Heart right ventricle (tissue), 16 donors: ENCODE measurements around the gene C4orf33. TPM values are rescaled to one million over a fixed set of nuclear protein-coding genes. Genes with fewer than 3 reads are reported as not detected.
"Not testable (repeated sequence)": the region's sequence is repeated elsewhere in the genome, so short reads cannot be mapped to it uniquely, and the experiment has no call there.

Source experiments
- ATAC-seq, 8 donors: fragments of 200-7000 bp; cut with Tn5 transposase; one replicate each; pipeline ENCODE4 v1.9.1; 2020; ENCODE audit warnings: mild to moderate bottlenecking in 8 of 8, moderate library complexity in 8 of 8, moderate number of reproducible peaks in 1 of 8
- DNase-seq, 2 donors: peaks; one replicate each; pipeline ENCODE4 v3.0.0-alpha.2; 2020
- H3K27ac ChIP-seq, 10 donors: fragments of 200-600 bp; sonication (generic) in 2 of 10; one replicate each; pipeline versions ENCODE4 v1.5.0 to v1.8.0; 2020 to 2022; ENCODE audit warnings: mild to moderate bottlenecking in 3 of 10
- H3K27me3 ChIP-seq, 7 donors: fragments of 200-600 bp; one replicate each; pipeline ENCODE4 v1.8.0; 2021 to 2022; ENCODE audit warnings: mild to moderate bottlenecking in 2 of 7
- H3K36me3 ChIP-seq, 9 donors: fragments of 200-600 bp; sonication (generic) in 1 of 9; one replicate each; pipeline versions ENCODE4 v1.5.0 to v1.8.0; 2020 to 2022; ENCODE audit warnings: mild to moderate bottlenecking in 2 of 9
- H3K4me1 ChIP-seq, 9 donors: fragments of 200-600 bp; sonication (generic) in 1 of 9; one replicate each; pipeline versions ENCODE4 v1.5.0 to v1.8.0; 2020 to 2022; ENCODE audit warnings: mild to moderate bottlenecking in 4 of 9
- H3K4me3 ChIP-seq, 10 donors: fragments of 200-600 bp; sonication (generic) in 2 of 10; one replicate each; pipeline versions ENCODE4 v1.5.0 to v1.8.0; 2020 to 2022; ENCODE audit warnings: mild to moderate bottlenecking in 7 of 10, moderate library complexity in 2 of 10
- H3K9me3 ChIP-seq, 11 donors: fragments of 200-600 bp in 10 of 11; sonication (generic) in 2 of 11; one replicate each; pipeline versions ENCODE4 v1.5.0 to v1.8.0; 2013 to 2022; ENCODE audit warnings: mild to moderate bottlenecking in 2 of 11, control low read depth in 1 of 11, moderate library complexity in 1 of 11
- CTCF ChIP-seq, 9 donors: fragments of 200-600 bp; sonication (generic) in 2 of 9; IDR thresholded peaks; one replicate each; pipeline versions ENCODE4 v1.5.0 to v1.8.0; 2021 to 2022; ENCODE audit warnings: antibody characterized with exemption in 9 of 9, mild to moderate bottlenecking in 5 of 9, moderate library complexity in 1 of 9
- WGBS, 2 donors: extraction: QIAGEN DNeasy Blood & Tissue Kit; methylation state at CpG; one replicate each; pipeline ENCODE4 v1.1.7; 2013; ENCODE audit warnings: inconsistent platforms in 1 of 2; 5-methylcytosine and 5-hydroxymethylcytosine counted together
- intact Hi-C, 10 donors: fragments of 100-400 bp; cut with DNase I; formaldehyde crosslinking; loops; one replicate each; pipeline versions ENCODE4 v1.11.1 to v1.14.2; 2022
- polyA plus RNA-seq, 2 donors: library from polyadenylated mRNA; stranded (reverse); fragments of 200-250 nt; gene quantifications; one replicate each; pipeline ENCODE4 v1.2.3, GENCODE V29; 2013
- total RNA-seq, 10 donors: library from RNA; stranded (reverse); fragmentation: NEBNext Ultra II Directional in 3 of 10; extraction: Animal tissue kit (Norgen Biotek cat#: 25700) in 3 of 10; gene quantifications; one replicate each; pipeline versions ENCODE4 v1.2.1 to v1.2.4, GENCODE V29; 2021 to 2023
- donor health status: Arrhythmogenic right ventricular cardiomyopathy.
- donor health status: ischemic (EF 13 %, LVEDD 7.1; RV severe dilation, severe dysfunction).
- donor health status: healthy with polysubstance abuse.
- donor health status: DM: no; HTN: yes; CAD: no.
- donor health status: DM: no; HTN: no; CAD: no.
- donor health status: ischemic (EF 25% LVEDD 6.9; RV normal size, moderate dysfunction).
- donor health status: ischemic (EF 25% LVEDD 5.7; RV mildly dilated, moderate dysfunction).
- donor health status: healthy.
- donor health status: DM: yes; HTN: yes; CAD: no.
- donor health status: Ischemic cardiomyopathy.
- donor health status: ischemic (EF 35%, LVEDD 5.7; RV mildly dilated, moderate dysfunction).
- donor health status: nonischemic (EF 11% LVEDD 7.7; RV severe dilation, severe dysfunction).
- donor health status: DM: yes; HTN: yes; CAD: no.
- donor health status: PGD.
- donor health status: ischemic (EF 29% LVEDD 5.4; RV normal size, mild dysfunction).
- donor health status: nonischemic (EF 23%, LVEDD 6.1; RV moderate dilation, normal function).

The C4orf33 gene
- total and polyA plus RNA-seq, 12 donors, result 2.5 to 7.5 (median 4.7) TPM

- Histone ChIP-seq H3K4me3 (no peak overlapping the region), H3K9me3 (peaks cover 0 to 96% (median 26%) of the 10 kb centered on the region in 11 donors), H3K36me3 (peaks cover 0 to 38% (median 4%) of the 10 kb centered on the region in 9 donors), H3K4me1 (no peaks in the 10 kb centered on the region), H3K27ac (no peak overlapping the region), H3K27me3 (no peaks in the 10 kb centered on the region)
- ATAC-seq, result no peak
- DNase-seq, result no peak
- intact Hi-C loops, result no loop called here
- no peak for TF ChIP-seq CTCF (IDR thresholded peaks at IDR 0.05)
These were observed 31.2 kb upstream of the C4orf33 start for GRCh38 chr4:129064717-129065116.

GRCh38 chr4:129069537-129069936, 26.4 kb upstream of the C4orf33 start:
- ATAC-seq, DNase-seq, H3K4me3 ChIP-seq, intact Hi-C loops, H3K4me1 ChIP-seq, H3K27me3 ChIP-seq, H3K27ac ChIP-seq: not testable (repeated sequence)
- peaks cover 0 to 71% (median 0%) of the 10 kb centered on the region in 11 donors for H3K9me3 ChIP-seq
- 98% methylated on average over 2 of the region's 2 CpGs for WGBS, 2 donors
- H3K36me3 ChIP-seq, result peaks cover 0 to 15% (median 0%) of the 10 kb centered on the region in 9 donors

- Histone ChIP-seq H3K4me3 (no peak overlapping the region), H3K9me3 (peaks cover 0 to 17% (median 0%) of the 10 kb centered on the region in 11 donors), H3K27me3 (no peaks in the 10 kb centered on the region), H3K27ac (no peak overlapping the region), H3K4me1 (no peaks in the 10 kb centered on the region), H3K36me3 (peaks cover 0 to 61% (median 29%) of the 10 kb centered on the region in 9 donors)
- DNase-seq (no peak), ATAC-seq (no peak)
- no peak for TF ChIP-seq CTCF (IDR thresholded peaks at IDR 0.05)
- intact Hi-C loops, result no loop called here
These were observed 18.6 kb upstream of the C4orf33 start for GRCh38 chr4:129077326-129077725.

GRCh38 chr4:129080129-129080528, 15.8 kb upstream of the C4orf33 start:
- intact Hi-C loops, result no loop called here
- DNase-seq (no peak), ATAC-seq (no peak)
- Histone ChIP-seq H3K36me3 (peaks cover 0 to 49% (median 24%) of the 10 kb centered on the region in 9 donors), H3K9me3 (peaks cover 0 to 18% (median 0%) of the 10 kb centered on the region in 11 donors), H3K27me3 (no peaks in the 10 kb centered on the region), H3K4me1 (no peaks in the 10 kb centered on the region), H3K27ac (no peak overlapping the region), H3K4me3 (no peak overlapping the region)
- TF ChIP-seq CTCF (IDR thresholded peaks at IDR 0.05), result no peak

GRCh38 chr4:129082302-129082701, 13.7 kb upstream of the C4orf33 start:
- Histone ChIP-seq H3K27me3 (no peaks in the 10 kb centered on the region), H3K9me3 (peaks cover 0 to 26% (median 0%) of the 10 kb centered on the region in 11 donors), H3K4me3 (no peak overlapping the region), H3K4me1 (no peaks in the 10 kb centered on the region), H3K36me3 (peaks cover 0 to 41% (median 24%) of the 10 kb centered on the region in 9 donors), H3K27ac (no peak overlapping the region)
- 96 to 97% methylated on average over 5 of the region's 5 CpGs for WGBS, 2 donors
- intact Hi-C loops, result no loop called here
- ATAC-seq (no peak), DNase-seq (no peak)
- no peak for TF ChIP-seq CTCF (IDR thresholded peaks at IDR 0.05)
